ENCODE measurements around the gene GPR142. TPM values are rescaled to one million over a fixed set of nuclear protein-coding genes. Genes with fewer than 3 reads are reported as not detected.
A peak's percentile ranks its signal among the peaks of the same experiment; 100 is the strongest.

Gene GPR142
- polyA plus RNA-seq, 1 of the 3 experiments (the other 2 are of a cell fraction): not detected

DNA sequence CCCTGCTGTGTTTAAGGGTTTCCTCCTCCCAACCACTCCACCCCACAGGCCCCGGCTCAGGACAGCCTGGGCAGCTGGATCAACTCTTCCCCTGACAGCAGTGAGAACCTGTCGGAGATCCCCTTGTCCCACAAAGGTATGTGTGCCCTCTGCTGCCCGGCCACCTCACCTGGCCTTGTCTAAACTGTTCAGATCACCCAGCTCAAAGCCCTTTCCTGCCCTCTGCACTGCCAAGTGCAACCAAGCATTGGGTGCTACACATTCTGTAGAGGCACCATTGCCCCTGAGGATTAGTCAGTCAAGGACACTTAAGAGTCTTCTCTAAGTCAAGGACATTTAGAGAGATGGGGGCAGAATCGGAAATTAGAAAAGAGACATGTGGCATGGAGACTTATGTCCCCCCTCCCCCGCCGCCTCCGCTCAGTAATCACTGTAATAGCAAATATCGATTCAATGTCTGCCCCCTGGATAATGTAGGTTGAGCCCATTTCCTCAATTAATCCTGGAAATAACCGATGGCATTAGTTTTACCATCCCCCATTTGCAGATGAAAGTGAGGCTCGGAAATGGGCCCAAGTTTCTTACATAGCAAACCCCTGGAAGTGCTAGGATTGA lies 13.8 kb upstream of the GPR142 start:
- no peak overlapping the region for H3K4me3 ChIP-seq (ENCODE audit: low read depth in 2 of 2, low read length in 1 of 2)
- CTCF ChIA-PET: interaction anchor here (0.6 to 12.6 kb wide), 21 partner anchors 11 to 154 kb away, joined by 3 to 194 read pairs (median 7); partner anchors contain the start of genes BTBD17, CD300A and GPR142
- DNase-seq: no peak
- H3F3A ChIP-seq (replicated peaks; ENCODE audit: insufficient read depth): no peaks in the 10 kb centered on the region
- no peaks in the 10 kb centered on the region for H3K79me2 ChIP-seq (ENCODE audit: insufficient read depth)
- no peak for TF ChIP-seq RCOR1 (IDR thresholded peaks at IDR 0.05; ENCODE audit: low read length)
- no peak for TF ChIP-seq GABPA (IDR thresholded peaks at IDR 0.05; ENCODE audit: low read depth)
- TF ChIP-seq, protein P1, sequence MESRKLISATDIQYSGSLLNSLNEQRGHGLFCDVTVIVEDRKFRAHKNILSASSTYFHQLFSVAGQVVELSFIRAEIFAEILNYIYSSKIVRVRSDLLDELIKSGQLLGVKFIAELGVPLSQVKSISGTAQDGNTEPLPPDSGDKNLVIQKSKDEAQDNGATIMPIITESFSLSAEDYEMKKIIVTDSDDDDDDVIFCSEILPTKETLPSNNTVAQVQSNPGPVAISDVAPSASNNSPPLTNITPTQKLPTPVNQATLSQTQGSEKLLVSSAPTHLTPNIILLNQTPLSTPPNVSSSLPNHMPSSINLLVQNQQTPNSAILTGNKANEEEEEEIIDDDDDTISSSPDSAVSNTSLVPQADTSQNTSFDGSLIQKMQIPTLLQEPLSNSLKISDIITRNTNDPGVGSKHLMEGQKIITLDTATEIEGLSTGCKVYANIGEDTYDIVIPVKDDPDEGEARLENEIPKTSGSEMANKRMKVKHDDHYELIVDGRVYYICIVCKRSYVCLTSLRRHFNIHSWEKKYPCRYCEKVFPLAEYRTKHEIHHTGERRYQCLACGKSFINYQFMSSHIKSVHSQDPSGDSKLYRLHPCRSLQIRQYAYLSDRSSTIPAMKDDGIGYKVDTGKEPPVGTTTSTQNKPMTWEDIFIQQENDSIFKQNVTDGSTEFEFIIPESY (IDR thresholded peaks at IDR 0.05; ENCODE audit: borderline replicate concordance, low read depth): no peak
- TF ChIP-seq USF2 (IDR thresholded peaks at IDR 0.05; ENCODE audit: borderline replicate concordance, low read depth, low read length): no peak
- TF ChIP-seq MEF2A (IDR thresholded peaks at IDR 0.05; ENCODE audit: borderline replicate concordance, low read depth): no peak
- TF ChIP-seq FOSL2 (IDR thresholded peaks at IDR 0.05; ENCODE audit: borderline replicate concordance, low read depth): no peak
- no peak for TF ChIP-seq YY1 (IDR thresholded peaks at IDR 0.05; ENCODE audit: low read depth)
- no peak overlapping the region for H3K9ac ChIP-seq
- H3K27ac ChIP-seq (ENCODE audit: low read depth in 2 of 2, low read length in 1 of 2): no peak overlapping the region
- H3K4me1 ChIP-seq (ENCODE audit: control insufficient read depth in 1 of 2, insufficient read depth in 2 of 2, low read depth in 1 of 2, low read length in 1 of 2): peaks cover 0 to 2% of the 10 kb centered on the region in 2 experiments; a peak in 1 of 4 replicates
- 47% methylated on average over 10 of the region's 10 CpGs for WGBS (ENCODE audit: low lambda C conversion rate)
- H4K20me1 ChIP-seq (ENCODE audit: insufficient read depth): no peaks in the 10 kb centered on the region
- no peaks in the 10 kb centered on the region for H3K9me2 ChIP-seq
- H3K36me3 ChIP-seq (replicated peaks in 1 of 2; ENCODE audit: control insufficient read depth in 1 of 2, insufficient read depth in 2 of 2, low read length in 1 of 2): no peaks in the 10 kb centered on the region
- H3K27me3 ChIP-seq (ENCODE audit: insufficient read depth): no peaks in the 10 kb centered on the region
- no peak overlapping the region for H3K4me2 ChIP-seq
- H2AFZ ChIP-seq (ENCODE audit: low read depth): no peak overlapping the region
- no peaks in the 10 kb centered on the region for H3K9me3 ChIP-seq
- POLR2A ChIA-PET: no interaction called here

GRCh38 chr17:74354123-74354522 lies 13.2 kb upstream of the GPR142 start:
- Histone ChIP-seq H3K9ac (no peak overlapping the region), H3K9me2 (no peaks in the 10 kb centered on the region), H4K20me1 (ENCODE audit: insufficient read depth) (no peaks in the 10 kb centered on the region), H3K36me3 (replicated peaks in 1 of 2; ENCODE audit: control insufficient read depth in 1 of 2, insufficient read depth in 2 of 2, low read length in 1 of 2) (no peaks in the 10 kb centered on the region), H3K4me2 (no peak overlapping the region), H3K4me1 (ENCODE audit: control insufficient read depth in 1 of 2, insufficient read depth in 2 of 2, low read depth in 1 of 2, low read length in 1 of 2) (peaks cover 0 to 2% of the 10 kb centered on the region in 2 experiments; a peak in 1 of 4 replicates), H2AFZ (ENCODE audit: low read depth) (no peak overlapping the region), H3K4me3 (ENCODE audit: low read depth in 2 of 2, low read length in 1 of 2) (no peak overlapping the region), H3K79me2 (ENCODE audit: insufficient read depth) (no peaks in the 10 kb centered on the region), H3F3A (replicated peaks; ENCODE audit: insufficient read depth) (no peaks in the 10 kb centered on the region), H3K9me3 (no peaks in the 10 kb centered on the region), H3K27me3 (ENCODE audit: insufficient read depth) (no peaks in the 10 kb centered on the region), H3K27ac (ENCODE audit: low read depth in 2 of 2, low read length in 1 of 2) (no peak overlapping the region)
- POLR2A ChIA-PET: no interaction called here
- CTCF ChIA-PET: interaction anchor here (1.0 to 12.6 kb wide), 9 partner anchors 9 to 55 kb away, joined by 3 to 194 read pairs (median 8); partner anchors contain the start of genes BTBD17 and GPR142
- DNase-seq: peak; percentile 94
- WGBS (ENCODE audit: low lambda C conversion rate): 16% methylated on average over 25 of the region's 29 CpGs
- TF ChIP-seq TCF12 (IDR thresholded peaks at IDR 0.05) (no peak), RAD21 (IDR thresholded peaks at IDR 0.05; ENCODE audit: low read length) (peak; percentile 54), FOXM1 (IDR thresholded peaks at IDR 0.05; ENCODE audit: low read depth) (no peak), SMC3 (IDR thresholded peaks at IDR 0.05; ENCODE audit: low read depth, low read length) (peak; percentile 55; the same call in 1 of the 2 replicates)
- TF ChIP-seq, protein P2, sequence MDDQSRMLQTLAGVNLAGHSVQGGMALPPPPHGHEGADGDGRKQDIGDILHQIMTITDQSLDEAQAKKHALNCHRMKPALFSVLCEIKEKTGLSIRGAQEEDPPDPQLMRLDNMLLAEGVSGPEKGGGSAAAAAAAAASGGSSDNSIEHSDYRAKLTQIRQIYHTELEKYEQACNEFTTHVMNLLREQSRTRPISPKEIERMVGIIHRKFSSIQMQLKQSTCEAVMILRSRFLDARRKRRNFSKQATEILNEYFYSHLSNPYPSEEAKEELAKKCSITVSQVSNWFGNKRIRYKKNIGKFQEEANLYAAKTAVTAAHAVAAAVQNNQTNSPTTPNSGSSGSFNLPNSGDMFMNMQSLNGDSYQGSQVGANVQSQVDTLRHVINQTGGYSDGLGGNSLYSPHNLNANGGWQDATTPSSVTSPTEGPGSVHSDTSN (IDR thresholded peaks at IDR 0.05): no peak

Measured in SK-N-SH (cell line).